ENCODE measurements around the gene LIPA. TPM values are rescaled to one million over a fixed set of nuclear protein-coding genes. Genes with fewer than 3 reads are reported as not detected.

Gene LIPA
- total RNA-seq, 1 donor: 46.7 TPM

GRCh38 chr10:89275383-89275782 is 23.8 kb upstream of the LIPA start:
- no peak for TF ChIP-seq CTCF (IDR thresholded peaks at IDR 0.05; ENCODE audit: extremely low read depth, low read depth, low read length)
- peak overlapping the region; percentile 65 for H3K27ac ChIP-seq (ENCODE audit: low read depth, low read length)
- peak overlapping the region; percentile 54 for H3K4me2 ChIP-seq (ENCODE audit: insufficient read depth, low read length)

GRCh38 chr10:89274928-89275327 is 23.4 kb upstream of the LIPA start:
- H3K9me3 ChIP-seq (ENCODE audit: low read depth, low read length): no peaks in the 10 kb centered on the region
- H3K79me2 ChIP-seq (ENCODE audit: insufficient read depth, low read length): no peaks in the 10 kb centered on the region
- peak overlapping the region; percentile 54 for H3K4me2 ChIP-seq (ENCODE audit: insufficient read depth, low read length)
- peaks cover 49% of the 10 kb centered on the region for H3K4me1 ChIP-seq (ENCODE audit: insufficient read depth, low read length)
- H3K27ac ChIP-seq (ENCODE audit: low read depth, low read length): peak overlapping the region; percentile 65
- no peaks in the 10 kb centered on the region for H3K27me3 ChIP-seq (ENCODE audit: insufficient read depth, low read length)
- no peaks in the 10 kb centered on the region for H4K20me1 ChIP-seq (ENCODE audit: insufficient read depth, low read length)
- no peak overlapping the region for H3K4me3 ChIP-seq (ENCODE audit: insufficient read depth, low read length)
- H3K36me3 ChIP-seq (ENCODE audit: insufficient read depth, low read length): no peaks in the 10 kb centered on the region
- peak overlapping the region; percentile 44 for H2AFZ ChIP-seq (ENCODE audit: low read length)
- TF ChIP-seq CTCF (IDR thresholded peaks at IDR 0.05; ENCODE audit: extremely low read depth, low read depth, low read length): no peak
- no peak for DNase-seq (ENCODE audit: insufficient read length, low spot score, missing footprints)

More at GRCh38 chr10:89275383-89275782, 23.8 kb upstream of the LIPA start:
- H3K4me1 ChIP-seq (ENCODE audit: insufficient read depth, low read length): peaks cover 46% of the 10 kb centered on the region
- peak overlapping the region; percentile 44 for H2AFZ ChIP-seq (ENCODE audit: low read length)
- DNase-seq (ENCODE audit: insufficient read length, low spot score, missing footprints): no peak
- H3K36me3 ChIP-seq (ENCODE audit: insufficient read depth, low read length): no peaks in the 10 kb centered on the region
- no peak overlapping the region for H3K4me3 ChIP-seq (ENCODE audit: insufficient read depth, low read length)
- H3K79me2 ChIP-seq (ENCODE audit: insufficient read depth, low read length): no peaks in the 10 kb centered on the region
- H3K27me3 ChIP-seq (ENCODE audit: insufficient read depth, low read length): no peaks in the 10 kb centered on the region
- no peaks in the 10 kb centered on the region for H3K9me3 ChIP-seq (ENCODE audit: low read depth, low read length)
- H4K20me1 ChIP-seq (ENCODE audit: insufficient read depth, low read length): no peaks in the 10 kb centered on the region

- Histone ChIP-seq H3K9me3 (ENCODE audit: low read depth, low read length) (no peaks in the 10 kb centered on the region), H2AFZ (ENCODE audit: low read length) (no peak overlapping the region), H3K27me3 (ENCODE audit: insufficient read depth, low read length) (no peaks in the 10 kb centered on the region), H3K4me3 (ENCODE audit: insufficient read depth, low read length) (no peak overlapping the region), H3K4me2 (ENCODE audit: insufficient read depth, low read length) (no peak overlapping the region), H3K36me3 (ENCODE audit: insufficient read depth, low read length) (no peaks in the 10 kb centered on the region), H3K79me2 (ENCODE audit: insufficient read depth, low read length) (no peaks in the 10 kb centered on the region), H4K20me1 (ENCODE audit: insufficient read depth, low read length) (no peaks in the 10 kb centered on the region), H3K27ac (ENCODE audit: low read depth, low read length) (no peak overlapping the region), H3K4me1 (ENCODE audit: insufficient read depth, low read length) (peaks cover 40% of the 10 kb centered on the region)
- no peak for TF ChIP-seq CTCF (IDR thresholded peaks at IDR 0.05; ENCODE audit: extremely low read depth, low read depth, low read length)
- no peak for DNase-seq (ENCODE audit: insufficient read length, low spot score, missing footprints)
Observed at GRCh38 chr10:89273680-89274079, 22.1 kb upstream of the LIPA start.

- no peaks in the 10 kb centered on the region for H3K36me3 ChIP-seq (ENCODE audit: insufficient read depth, low read length)
- no peak overlapping the region for H3K27ac ChIP-seq (ENCODE audit: low read depth, low read length)
- H3K79me2 ChIP-seq (ENCODE audit: insufficient read depth, low read length): no peaks in the 10 kb centered on the region
- no peak overlapping the region for H3K4me3 ChIP-seq (ENCODE audit: insufficient read depth, low read length)
- H3K4me2 ChIP-seq (ENCODE audit: insufficient read depth, low read length): no peak overlapping the region
- peaks cover 30% of the 10 kb centered on the region for H3K4me1 ChIP-seq (ENCODE audit: insufficient read depth, low read length)
- H3K9me3 ChIP-seq (ENCODE audit: low read depth, low read length): no peaks in the 10 kb centered on the region
- no peaks in the 10 kb centered on the region for H3K27me3 ChIP-seq (ENCODE audit: insufficient read depth, low read length)
- DNase-seq (ENCODE audit: insufficient read length, low spot score, missing footprints): no peak
- H2AFZ ChIP-seq (ENCODE audit: low read length): no peak overlapping the region
- no peaks in the 10 kb centered on the region for H4K20me1 ChIP-seq (ENCODE audit: insufficient read depth, low read length)
- no peak for TF ChIP-seq CTCF (IDR thresholded peaks at IDR 0.05; ENCODE audit: extremely low read depth, low read depth, low read length)
Observed at GRCh38 chr10:89271532-89271931, 20.0 kb upstream of the LIPA start.

Measured in osteoblast (primary cell).